ENCODE data around the gene ELMO3. TPM values are rescaled to one million over a fixed set of nuclear protein-coding genes. Genes with fewer than 3 reads are reported as not detected.
A peak's percentile ranks its signal among the peaks of the same experiment; 100 is the strongest.

ELMO3 gene
- total and polyA plus RNA-seq, 2 donors from 2014 or later, result 24.2 to 33.1 TPM

GRCh38 chr16:67247192-67248072 is 48.5 kb downstream of the ELMO3 start, which contains the start of gene FHOD1:
FHOD1 (minus strand) TSS chr16:67247481; CDS start chr16:67247410, 71 bp downstream.
- DNase-seq (peak; percentile 96 to 99 (median 97)), FAIRE-seq (peak; percentile 84)
- no peaks in the 10 kb centered on the region for H3K36me3 ChIP-seq (ENCODE audit: control insufficient read depth in 2 of 3, insufficient read depth in 3 of 3, low read length in 3 of 3)
- peak within 1 kb of the TSS; percentile 21 to 82 (median 50) for H3K9ac ChIP-seq (ENCODE audit: low read length in 3 of 3)
- peaks cover 13% of the 10 kb centered on the region for H3K27me3 ChIP-seq (ENCODE audit: control insufficient read depth, insufficient read depth, low read length)
- TF ChIP-seq CTCF (IDR thresholded peaks at IDR 0.05; ENCODE audit: borderline replicate concordance, extremely low read depth, insufficient read depth), result no peak
- peak within 1 kb of the TSS; percentile 58 to 82 (median 64) for H3K4me3 ChIP-seq (ENCODE audit: low read length in 3 of 3)
- H3K4me1 ChIP-seq (ENCODE audit: control insufficient read depth in 2 of 3, insufficient read depth in 2 of 3, low read depth in 1 of 3, low read length in 3 of 3), result peaks cover 0 to 21% (median 9%) of the 10 kb centered on the region in 3 donors
- no peaks in the 10 kb centered on the region for H3K9me3 ChIP-seq (ENCODE audit: control insufficient read depth in 2 of 3, insufficient read depth in 1 of 3, low read length in 3 of 3)
- H3K27ac ChIP-seq (ENCODE audit: low read depth in 2 of 2, low read length in 2 of 2), result peak within 1 kb of the TSS; percentile 71 to 89
- intact Hi-C loops (cut with DNase I), result no loop called here

GRCh38 chr16:67248073-67248400 is 49.1 kb downstream of the ELMO3 start:
- FAIRE-seq, result no peak
- intact Hi-C loops (cut with DNase I), result no loop called here
- peaks cover 0 to 19% (median 9%) of the 10 kb centered on the region in 3 donors for H3K4me1 ChIP-seq (ENCODE audit: control insufficient read depth in 2 of 3, insufficient read depth in 2 of 3, low read depth in 1 of 3, low read length in 3 of 3)

GRCh38 chr16:67248401-67249177 is 49.7 kb downstream of the ELMO3 start, which contains the start of gene SLC9A5:
SLC9A5 (plus strand) TSS chr16:67248979; CDS start chr16:67249015, 36 bp downstream.
- H3K36me3 ChIP-seq (ENCODE audit: control insufficient read depth in 2 of 3, insufficient read depth in 3 of 3, low read length in 3 of 3), result no peaks in the 10 kb centered on the region
- intact Hi-C loops (cut with DNase I), result no loop called here
- peaks cover 13% of the 10 kb centered on the region for H3K27me3 ChIP-seq (ENCODE audit: control insufficient read depth, insufficient read depth, low read length)
- peaks cover 0 to 18% (median 7%) of the 10 kb centered on the region in 3 donors for H3K4me1 ChIP-seq (ENCODE audit: control insufficient read depth in 2 of 3, insufficient read depth in 2 of 3, low read depth in 1 of 3, low read length in 3 of 3)
- peak; percentile 26 to 85 (median 62) for DNase-seq
- no peak within 1 kb of the TSS for H3K27ac ChIP-seq (ENCODE audit: low read depth in 2 of 2, low read length in 2 of 2)
- peak; percentile 18 for TF ChIP-seq CTCF (IDR thresholded peaks at IDR 0.05; ENCODE audit: borderline replicate concordance, extremely low read depth, insufficient read depth)
- no peak for FAIRE-seq
- peak within 1 kb of the TSS in 1 of 3 donors; percentile 46 for H3K9ac ChIP-seq (ENCODE audit: low read length in 3 of 3)
- H3K4me3 ChIP-seq (ENCODE audit: low read length in 3 of 3), result peak within 1 kb of the TSS in 2 of 3 donors; percentile 32 to 39
- H3K9me3 ChIP-seq (ENCODE audit: control insufficient read depth in 2 of 3, insufficient read depth in 1 of 3, low read length in 3 of 3), result no peaks in the 10 kb centered on the region

More at GRCh38 chr16:67248073-67248400, 49.1 kb downstream of the ELMO3 start:
- Histone ChIP-seq H3K36me3 (ENCODE audit: control insufficient read depth in 2 of 3, insufficient read depth in 3 of 3, low read length in 3 of 3) (no peaks in the 10 kb centered on the region), H3K9ac (ENCODE audit: low read length in 3 of 3) (peak overlapping the region in 1 of 3 donors; percentile 3), H3K4me3 (ENCODE audit: low read length in 3 of 3) (peak overlapping the region in 2 of 3 donors; percentile 32 to 34), H3K27ac (ENCODE audit: low read depth in 2 of 2, low read length in 2 of 2) (no peak overlapping the region), H3K27me3 (ENCODE audit: control insufficient read depth, insufficient read depth, low read length) (peaks cover 13% of the 10 kb centered on the region), H3K9me3 (ENCODE audit: control insufficient read depth in 2 of 3, insufficient read depth in 1 of 3, low read length in 3 of 3) (no peaks in the 10 kb centered on the region)
- DNase-seq, result no peak
- TF ChIP-seq CTCF (IDR thresholded peaks at IDR 0.05; ENCODE audit: borderline replicate concordance, extremely low read depth, insufficient read depth), result no peak
